Measurements from ENCODE around the gene CHST1. TPM values are rescaled to one million over a fixed set of nuclear protein-coding genes. Genes with fewer than 3 reads are reported as not detected.

Gene CHST1
- total RNA-seq, 5 donors from 2014 or later (not counting 1 experiment from before 2014, with no cell fraction given), result 0.26 TPM; not detected in 4

DNA sequence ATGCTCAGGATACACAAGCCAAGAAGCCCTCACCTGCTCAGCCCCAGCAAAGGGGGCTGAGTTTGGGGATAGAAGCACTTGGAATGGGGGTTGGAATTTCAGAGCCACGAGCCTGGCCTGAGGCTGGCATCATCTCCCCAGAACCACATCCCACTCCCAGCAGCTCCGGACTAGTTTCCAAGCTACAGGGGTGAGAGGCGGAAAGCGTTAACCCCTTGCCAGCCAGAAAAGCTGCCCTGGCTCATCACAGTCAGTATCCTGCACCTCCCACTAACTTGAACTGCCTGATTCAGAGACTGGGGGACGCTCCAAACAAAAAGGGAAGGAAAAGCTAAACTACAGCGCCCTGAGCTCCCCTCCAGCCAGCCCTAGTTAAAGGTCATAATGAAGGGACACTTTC is 19.0 kb upstream of the CHST1 start:
- no peak overlapping the region for H3K27ac Mint-ChIP-seq
- WGBS (ENCODE audit: insufficient coverage), result no CpG with 5 or more reads among the region's 6 CpGs

DNA sequence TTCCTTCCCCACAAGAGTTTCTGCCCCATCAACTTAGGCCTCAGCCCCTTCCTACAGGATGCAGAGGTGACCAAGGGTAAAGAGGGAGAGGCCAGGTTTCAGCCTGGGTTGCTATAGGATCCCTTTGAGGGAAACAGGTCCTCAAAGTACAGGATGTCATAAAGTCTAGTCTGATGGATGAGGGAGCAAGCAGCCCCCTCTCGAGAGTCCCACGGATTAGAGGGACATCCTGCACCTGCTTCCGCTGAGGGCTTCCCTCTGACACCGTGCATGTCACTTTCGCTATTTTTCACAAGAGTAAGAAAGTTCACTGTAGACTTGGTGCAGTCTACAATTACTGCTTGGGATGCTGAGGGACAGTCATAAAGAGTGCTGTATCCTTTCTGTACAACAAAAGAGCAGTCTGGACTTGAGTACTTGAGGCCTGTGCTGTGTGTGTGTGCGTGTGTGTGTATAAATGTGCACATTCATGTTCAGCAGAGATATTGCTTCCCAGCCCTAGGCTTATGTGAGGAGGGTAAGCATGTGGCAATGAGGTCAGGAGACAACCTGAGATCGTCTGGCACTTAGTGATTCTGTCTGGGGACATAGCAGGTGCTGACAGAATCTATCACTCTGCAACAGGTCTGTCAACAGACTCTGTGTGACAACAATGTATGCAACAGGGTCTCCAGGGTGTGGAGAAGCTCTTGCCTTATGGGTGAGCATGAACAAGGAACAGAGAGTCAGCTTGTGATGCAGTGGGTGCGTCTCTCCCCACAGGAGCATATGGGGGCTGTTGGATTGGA is 18.0 kb upstream of the CHST1 start:
- ATAC-seq (replicated peaks in 1 of 4), result no peak
- CTCF ChIA-PET, result interaction anchor here in 1 of 2 donors (0.6 kb wide), 1 partner anchor 484 kb away, joined by 3 read pairs; no protein-coding TSS in a partner anchor

More for the DNA sequence above, 19.0 kb upstream of the CHST1 start:
- ATAC-seq (replicated peaks in 1 of 4) (no peak), DNase-seq (no peak)
- H3K4me1 Mint-ChIP-seq, result no peaks in the 10 kb centered on the region
- H3K9me3 ChIP-seq, result no peaks in the 10 kb centered on the region
- no peak overlapping the region for H3K4me3 ChIP-seq (ENCODE audit: control insufficient read depth in 1 of 2, extremely low read depth in 1 of 2, low read length in 1 of 2)
- H3K36me3 Mint-ChIP-seq, result no peaks in the 10 kb centered on the region
- H3K36me3 ChIP-seq (ENCODE audit: control insufficient read depth in 2 of 2, extremely low read depth in 1 of 2, insufficient read depth in 1 of 2, low read length in 1 of 2), result no peaks in the 10 kb centered on the region
- CTCF ChIA-PET, result no interaction called here
- H3K9me3 Mint-ChIP-seq, result no peaks in the 10 kb centered on the region
- H3K27ac ChIP-seq (ENCODE audit: low read length), result no peak overlapping the region
- H3K27me3 ChIP-seq (replicated peaks in 1 of 2; ENCODE audit: control insufficient read depth in 2 of 2, extremely low read depth in 1 of 2, insufficient read depth in 2 of 2, low read length in 1 of 2), result peaks cover 0 to 15% of the 10 kb centered on the region in 2 experiments
- H3K27me3 Mint-ChIP-seq, result peaks cover 11 to 18% of the 10 kb centered on the region in 2 donors
- H3K4me1 ChIP-seq (ENCODE audit: control insufficient read depth in 1 of 2, extremely low read depth in 1 of 2, insufficient read depth in 2 of 2, low read length in 2 of 2), result no peaks in the 10 kb centered on the region
- POLR2A ChIA-PET, result no interaction called here
- no peak overlapping the region for H3K4me3 Mint-ChIP-seq

DNA sequence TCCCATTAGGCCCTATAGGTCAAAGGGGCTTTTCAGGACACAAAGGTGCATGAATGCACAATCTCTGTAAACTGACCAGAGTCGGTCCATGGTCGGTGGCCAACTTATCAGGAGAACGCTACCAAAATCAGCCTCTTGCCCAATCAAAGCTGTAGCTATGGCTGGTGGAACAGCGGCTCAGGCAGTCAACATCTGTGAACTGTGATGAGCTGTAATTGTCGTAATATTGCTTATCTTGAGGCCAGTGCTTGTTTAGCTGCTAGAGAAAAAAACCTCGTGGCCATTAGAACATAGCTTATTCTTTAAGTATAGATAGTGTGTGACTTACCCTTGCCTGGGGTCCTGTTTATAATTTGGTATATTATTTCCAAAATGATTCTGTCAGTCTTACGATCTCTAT is 14.4 kb upstream of the CHST1 start:
- Mint-ChIP-seq H3K9me3 (no peaks in the 10 kb centered on the region), H3K4me1 (no peaks in the 10 kb centered on the region), H3K4me3 (no peak overlapping the region), H3K36me3 (no peaks in the 10 kb centered on the region), H3K27me3 (peaks cover 4 to 5% of the 10 kb centered on the region in 2 donors), H3K27ac (no peak overlapping the region)
- ChIA-PET CTCF (no interaction called here), POLR2A (no interaction called here)
- DNase-seq, result no peak
- Histone ChIP-seq H3K27ac (ENCODE audit: low read length) (no peak overlapping the region), H3K4me1 (ENCODE audit: control insufficient read depth in 1 of 2, extremely low read depth in 1 of 2, insufficient read depth in 2 of 2, low read length in 2 of 2) (no peaks in the 10 kb centered on the region), H3K27me3 (replicated peaks in 1 of 2; ENCODE audit: control insufficient read depth in 2 of 2, extremely low read depth in 1 of 2, insufficient read depth in 2 of 2, low read length in 1 of 2) (no peaks in the 10 kb centered on the region), H3K36me3 (ENCODE audit: control insufficient read depth in 2 of 2, extremely low read depth in 1 of 2, insufficient read depth in 1 of 2, low read length in 1 of 2) (no peaks in the 10 kb centered on the region), H3K9me3 (no peaks in the 10 kb centered on the region), H3K4me3 (ENCODE audit: control insufficient read depth in 1 of 2, extremely low read depth in 1 of 2, low read length in 1 of 2) (no peak overlapping the region)
- WGBS (ENCODE audit: insufficient coverage), result no CpG with 5 or more reads among the region's 7 CpGs
- no peak for ATAC-seq (replicated peaks in 1 of 4)

More for the DNA sequence above, 18.0 kb upstream of the CHST1 start:
- H3K36me3 ChIP-seq (ENCODE audit: control insufficient read depth in 2 of 2, extremely low read depth in 1 of 2, insufficient read depth in 1 of 2, low read length in 1 of 2), result no peaks in the 10 kb centered on the region
- H3K27ac Mint-ChIP-seq, result no peak overlapping the region
- H3K27me3 ChIP-seq (replicated peaks in 1 of 2; ENCODE audit: control insufficient read depth in 2 of 2, extremely low read depth in 1 of 2, insufficient read depth in 2 of 2, low read length in 1 of 2), result peaks cover 0 to 11% of the 10 kb centered on the region in 2 experiments
- H3K27ac ChIP-seq (ENCODE audit: low read length), result no peak overlapping the region
- H3K27me3 Mint-ChIP-seq, result peaks cover 11 to 19% of the 10 kb centered on the region in 2 donors
- no peaks in the 10 kb centered on the region for H3K4me1 Mint-ChIP-seq
- POLR2A ChIA-PET, result no interaction called here
- no peaks in the 10 kb centered on the region for H3K36me3 Mint-ChIP-seq
- no peak for DNase-seq
- 47% methylated on average over 6 of the region's 8 CpGs for WGBS (ENCODE audit: insufficient coverage)
- no peaks in the 10 kb centered on the region for H3K9me3 ChIP-seq
- no peak overlapping the region for H3K4me3 ChIP-seq (ENCODE audit: control insufficient read depth in 1 of 2, extremely low read depth in 1 of 2, low read length in 1 of 2)
- no peaks in the 10 kb centered on the region for H3K4me1 ChIP-seq (ENCODE audit: control insufficient read depth in 1 of 2, extremely low read depth in 1 of 2, insufficient read depth in 2 of 2, low read length in 2 of 2)
- H3K4me3 Mint-ChIP-seq, result no peak overlapping the region
- no peaks in the 10 kb centered on the region for H3K9me3 Mint-ChIP-seq

DNA sequence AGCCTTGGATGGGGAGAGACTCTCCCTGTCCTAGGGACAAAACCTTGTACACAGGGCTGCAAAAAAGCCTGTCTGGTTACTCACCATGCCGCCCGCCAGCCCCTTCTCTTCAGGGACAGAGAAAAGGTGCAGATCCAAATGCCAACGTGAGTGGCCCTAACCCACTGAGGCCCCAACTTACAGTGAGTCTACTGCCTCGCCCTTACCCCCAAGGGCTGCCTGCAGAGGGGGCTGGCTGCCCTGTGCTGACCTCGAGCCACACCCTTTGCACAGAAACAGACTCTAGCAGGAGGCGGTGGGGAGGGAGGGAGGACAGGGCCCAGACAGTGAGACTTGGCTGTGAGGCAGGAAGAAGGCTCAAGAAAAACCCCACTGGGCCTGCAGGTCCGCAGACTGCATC is 13.6 kb upstream of the CHST1 start:
- Mint-ChIP-seq H3K4me1 (no peaks in the 10 kb centered on the region), H3K27ac (no peak overlapping the region), H3K27me3 (peaks cover 0 to 2% of the 10 kb centered on the region in 2 donors), H3K36me3 (no peaks in the 10 kb centered on the region), H3K9me3 (no peaks in the 10 kb centered on the region), H3K4me3 (no peak overlapping the region)
- H3K4me1 ChIP-seq (ENCODE audit: control insufficient read depth in 1 of 2, extremely low read depth in 1 of 2, insufficient read depth in 2 of 2, low read length in 2 of 2), result no peaks in the 10 kb centered on the region
- no peaks in the 10 kb centered on the region for H3K27me3 ChIP-seq (replicated peaks in 1 of 2; ENCODE audit: control insufficient read depth in 2 of 2, extremely low read depth in 1 of 2, insufficient read depth in 2 of 2, low read length in 1 of 2)
- POLR2A ChIA-PET, result no interaction called here
- 57% methylated on average over 5 of the region's 7 CpGs for WGBS (ENCODE audit: insufficient coverage)
- CTCF ChIA-PET, result no interaction called here
- no peak for ATAC-seq (replicated peaks in 1 of 4)
- no peak overlapping the region for H3K4me3 ChIP-seq (ENCODE audit: control insufficient read depth in 1 of 2, extremely low read depth in 1 of 2, low read length in 1 of 2)
- H3K27ac ChIP-seq (ENCODE audit: low read length), result no peak overlapping the region
- H3K9me3 ChIP-seq, result no peaks in the 10 kb centered on the region
- DNase-seq, result no peak
- no peaks in the 10 kb centered on the region for H3K36me3 ChIP-seq (ENCODE audit: control insufficient read depth in 2 of 2, extremely low read depth in 1 of 2, insufficient read depth in 1 of 2, low read length in 1 of 2)

DNA sequence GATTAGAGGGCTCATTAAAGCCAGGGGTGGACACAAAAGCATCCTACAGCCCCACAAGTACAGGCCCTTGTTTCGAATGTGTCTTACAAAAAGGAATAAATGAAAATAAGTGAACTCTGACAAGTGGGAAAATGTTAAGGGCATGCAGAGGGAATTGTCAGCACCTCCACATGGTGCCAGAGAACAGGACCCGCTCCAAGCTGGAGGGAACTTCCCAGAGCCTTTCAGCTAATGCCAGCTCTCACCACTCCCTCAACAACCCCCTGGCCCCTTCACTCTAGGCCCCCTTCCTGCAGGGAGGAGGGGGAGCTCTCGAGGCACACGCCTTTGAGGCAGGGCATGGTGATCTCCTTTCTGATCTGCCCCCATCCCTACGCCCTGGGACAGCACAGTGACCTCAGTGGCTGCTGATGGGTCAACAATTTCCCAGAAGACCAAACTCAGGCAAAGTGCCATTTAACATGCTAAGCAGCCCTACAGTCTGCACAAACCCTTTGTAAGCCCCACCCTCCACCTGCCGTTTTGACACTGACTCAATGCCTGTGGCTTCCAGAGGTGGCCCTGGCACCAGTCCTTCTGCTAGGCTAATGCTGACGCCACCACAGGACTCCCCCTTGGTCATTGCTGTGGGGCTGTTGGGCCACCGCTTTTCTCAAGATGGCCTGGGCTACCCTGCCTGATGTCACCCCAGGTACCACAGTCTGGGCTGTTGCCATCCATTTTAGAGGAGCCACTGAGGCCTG is 12.5 kb upstream of the CHST1 start:
- Histone ChIP-seq H3K27me3 (replicated peaks in 1 of 2; ENCODE audit: control insufficient read depth in 2 of 2, extremely low read depth in 1 of 2, insufficient read depth in 2 of 2, low read length in 1 of 2) (peaks cover 0 to 6% of the 10 kb centered on the region in 2 experiments), H3K27ac (ENCODE audit: low read length) (no peak overlapping the region), H3K36me3 (ENCODE audit: control insufficient read depth in 2 of 2, extremely low read depth in 1 of 2, insufficient read depth in 1 of 2, low read length in 1 of 2) (no peaks in the 10 kb centered on the region), H3K4me1 (ENCODE audit: control insufficient read depth in 1 of 2, extremely low read depth in 1 of 2, insufficient read depth in 2 of 2, low read length in 2 of 2) (no peaks in the 10 kb centered on the region), H3K9me3 (no peaks in the 10 kb centered on the region), H3K4me3 (ENCODE audit: control insufficient read depth in 1 of 2, extremely low read depth in 1 of 2, low read length in 1 of 2) (no peak overlapping the region)
- DNase-seq, result no peak
- H3K27me3 Mint-ChIP-seq, result peaks cover 0 to 2% of the 10 kb centered on the region in 2 donors
- POLR2A ChIA-PET, result no interaction called here
- H3K9me3 Mint-ChIP-seq, result no peaks in the 10 kb centered on the region
- 75% methylated on average over 4 of the region's 8 CpGs for WGBS (ENCODE audit: insufficient coverage)
- H3K27ac Mint-ChIP-seq, result no peak overlapping the region
- no peak overlapping the region for H3K4me3 Mint-ChIP-seq
- CTCF ChIA-PET, result no interaction called here
- H3K4me1 Mint-ChIP-seq, result no peaks in the 10 kb centered on the region
- H3K36me3 Mint-ChIP-seq, result no peaks in the 10 kb centered on the region
- ATAC-seq (replicated peaks in 1 of 4), result no peak

DNA sequence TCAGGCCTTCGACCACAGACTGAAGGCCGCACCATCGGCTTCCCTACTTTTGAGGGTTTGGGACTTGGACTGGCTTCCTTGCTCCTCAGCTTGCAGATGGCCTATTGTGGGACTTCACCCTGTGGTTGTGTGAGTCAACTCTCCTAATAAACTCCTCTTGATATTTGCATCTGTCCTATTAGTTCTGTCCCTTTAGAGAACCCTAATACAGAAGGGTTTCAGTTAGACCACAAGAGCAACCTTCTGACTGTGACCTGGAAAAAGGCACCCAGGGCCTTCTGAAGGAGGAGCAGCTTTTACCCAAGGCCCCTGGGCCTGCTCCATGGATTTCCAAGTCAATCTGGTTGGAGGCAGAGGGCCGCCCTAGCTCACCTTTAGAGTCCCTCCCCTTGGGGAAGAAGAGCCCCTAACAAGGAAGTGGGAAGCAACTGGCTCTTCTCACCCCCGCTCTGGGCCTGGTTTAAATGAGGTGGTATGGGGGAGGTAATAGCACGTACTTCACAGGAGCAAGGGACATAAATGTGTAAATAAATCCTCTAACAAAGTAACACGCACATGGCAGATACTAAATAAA is 11.2 kb upstream of the CHST1 start:
- Mint-ChIP-seq H3K27me3 (peaks cover 0 to 3% of the 10 kb centered on the region in 2 donors), H3K4me1 (no peaks in the 10 kb centered on the region), H3K4me3 (no peak overlapping the region), H3K27ac (no peak overlapping the region), H3K36me3 (no peaks in the 10 kb centered on the region), H3K9me3 (no peaks in the 10 kb centered on the region)
- ChIA-PET POLR2A (no interaction called here), CTCF (no interaction called here)
- Histone ChIP-seq H3K36me3 (ENCODE audit: control insufficient read depth in 2 of 2, extremely low read depth in 1 of 2, insufficient read depth in 1 of 2, low read length in 1 of 2) (no peaks in the 10 kb centered on the region), H3K27me3 (replicated peaks in 1 of 2; ENCODE audit: control insufficient read depth in 2 of 2, extremely low read depth in 1 of 2, insufficient read depth in 2 of 2, low read length in 1 of 2) (peaks cover 0 to 10% of the 10 kb centered on the region in 2 experiments), H3K4me1 (ENCODE audit: control insufficient read depth in 1 of 2, extremely low read depth in 1 of 2, insufficient read depth in 2 of 2, low read length in 2 of 2) (no peaks in the 10 kb centered on the region), H3K9me3 (no peaks in the 10 kb centered on the region), H3K4me3 (ENCODE audit: control insufficient read depth in 1 of 2, extremely low read depth in 1 of 2, low read length in 1 of 2) (no peak overlapping the region), H3K27ac (ENCODE audit: low read length) (no peak overlapping the region)
- ATAC-seq (replicated peaks in 1 of 4), result no peak
- WGBS (ENCODE audit: insufficient coverage), result no CpG with 5 or more reads among the region's 7 CpGs
- no peak for DNase-seq

All from T-cell (primary cell).